ENCODE data around the gene UNC13C.

Gene UNC13C

DNA sequence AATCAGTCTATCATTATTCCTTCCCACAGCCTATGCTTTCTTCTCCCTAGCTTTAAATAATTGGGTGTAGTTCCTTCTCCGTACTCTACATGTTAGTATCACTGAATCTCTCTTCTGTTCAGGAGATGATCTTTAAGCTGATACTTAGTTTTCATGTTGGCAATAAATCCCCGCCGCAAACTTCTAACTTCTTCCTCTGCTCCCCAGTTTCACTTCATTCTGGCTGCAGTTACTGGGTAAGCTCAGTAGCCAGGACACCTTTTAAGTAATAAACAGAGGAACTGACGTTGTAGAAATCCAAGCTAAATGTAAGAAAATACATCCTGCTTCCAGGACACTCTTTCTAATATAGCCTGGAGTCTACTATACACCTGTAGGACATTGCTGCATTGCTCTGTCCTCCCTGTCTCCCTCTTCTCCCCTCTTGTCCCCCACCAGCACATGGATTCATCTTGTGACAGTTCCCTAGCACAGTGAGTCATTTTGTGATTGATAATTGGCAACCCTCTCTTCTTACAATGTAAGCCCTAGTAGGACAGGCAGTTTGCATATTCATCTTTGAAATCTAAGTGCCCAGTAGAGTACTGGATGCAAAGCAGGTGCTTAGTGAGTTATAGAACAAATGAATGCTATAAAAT lies 598.2 kb downstream of the UNC13C start:
- no peak for DNase-seq

DNA sequence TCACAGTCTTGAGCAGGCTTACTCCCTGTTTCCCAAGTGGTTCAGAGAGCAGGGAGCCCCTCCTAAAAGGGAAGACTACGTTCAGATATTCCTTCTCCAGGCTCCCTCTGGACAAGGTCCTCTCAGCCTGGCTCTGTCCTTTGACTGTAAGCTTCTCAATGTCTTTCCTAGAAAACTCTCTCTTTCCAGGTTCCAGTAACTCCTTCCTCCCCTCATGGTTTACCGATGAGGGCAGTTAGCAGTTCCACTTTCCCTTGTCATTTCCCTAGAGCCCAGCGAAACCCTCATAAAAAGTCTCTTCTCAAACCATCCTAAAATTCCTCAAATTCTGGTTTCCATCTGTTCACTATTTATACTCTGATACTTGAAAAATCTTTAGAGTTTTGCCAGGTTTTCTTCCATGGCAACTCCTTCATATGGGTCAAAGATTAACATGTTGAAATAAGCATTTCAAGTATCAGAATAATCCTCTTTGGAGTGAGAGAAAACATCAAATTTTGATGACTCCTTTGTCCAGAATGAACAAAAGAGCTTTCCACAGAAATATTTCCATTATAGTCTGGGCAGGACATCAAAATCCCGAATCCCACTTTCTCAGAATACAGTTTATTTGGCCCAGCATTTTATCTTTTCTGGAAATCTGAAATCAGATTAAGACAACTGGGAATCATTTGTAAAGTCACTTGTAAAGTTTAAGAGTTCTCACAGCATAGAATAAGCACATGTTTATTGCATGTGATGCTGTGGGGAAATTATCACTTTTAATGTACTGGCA lies 599.4 kb downstream of the UNC13C start:
- no peak for DNase-seq

- no peak for DNase-seq
Measured at GRCh38 chr15:54579855-54580254, 601.6 kb downstream of the UNC13C start.

DNA sequence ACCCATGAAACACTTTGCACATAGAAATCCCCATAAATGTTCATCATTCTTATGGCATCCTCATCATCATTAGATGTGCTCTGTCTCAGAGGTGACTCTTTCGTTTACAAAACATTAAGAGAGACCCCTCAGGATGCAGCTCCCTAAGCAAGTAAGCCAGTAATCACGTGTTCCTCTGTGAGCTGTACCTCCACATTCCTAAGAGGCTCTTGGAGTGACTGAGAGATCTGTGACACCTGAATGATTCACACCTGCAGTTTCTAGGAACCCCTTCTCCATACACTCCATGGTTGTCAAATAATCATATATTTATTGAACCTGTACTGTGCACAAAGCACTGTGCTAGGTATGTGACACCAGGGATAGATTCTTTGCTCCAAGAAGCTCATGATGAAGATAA lies 602.4 kb downstream of the UNC13C start:
- no peak for DNase-seq

GRCh38 chr15:54582863-54583643 lies 604.8 kb downstream of the UNC13C start:
- DNase-seq, result no peak

GRCh38 chr15:54585063-54585462 lies 606.8 kb downstream of the UNC13C start:
- no peak for DNase-seq

DNA sequence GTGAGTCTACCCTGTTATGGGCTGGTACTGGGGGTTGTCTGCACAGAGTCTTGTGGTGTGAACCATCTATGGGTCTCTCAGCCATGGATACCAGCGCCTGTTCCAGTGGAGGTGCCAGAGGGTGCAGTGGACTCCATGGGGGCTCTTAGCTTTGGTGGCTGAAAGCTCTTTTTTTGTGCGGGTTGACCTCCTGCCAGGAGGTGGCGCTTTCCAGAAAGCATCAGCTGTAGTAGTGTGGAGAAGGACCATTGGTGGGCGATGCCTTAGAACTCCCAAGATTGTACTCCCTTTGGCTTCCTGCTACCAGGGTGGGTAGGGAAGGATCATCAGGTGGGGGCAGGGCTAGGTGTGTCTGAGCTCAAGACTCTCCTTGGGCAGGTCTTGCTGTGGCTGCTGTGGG lies 615.9 kb downstream of the UNC13C start:
- no peak for DNase-seq

DNA sequence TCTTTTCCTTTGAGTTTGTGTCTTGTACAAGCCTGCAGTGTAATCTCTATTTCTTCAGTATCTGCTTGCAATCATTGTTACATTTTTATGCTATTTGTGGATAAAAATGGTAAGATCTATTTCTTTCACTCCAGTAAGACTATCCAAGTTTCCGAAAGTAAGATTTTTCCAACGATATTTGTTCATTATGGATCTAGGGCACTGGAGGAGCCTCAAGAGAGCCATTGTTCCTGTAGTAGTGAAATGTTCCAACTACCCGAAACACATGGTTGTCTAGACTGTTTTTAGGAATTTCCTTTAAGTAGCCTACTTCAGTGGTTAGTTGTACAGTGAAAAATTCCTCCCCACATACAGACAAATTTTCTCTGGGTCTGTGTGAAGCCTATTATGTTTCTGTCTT lies 621.1 kb downstream of the UNC13C start:
- no peak for DNase-seq

GRCh38 chr15:54605043-54605442 lies 626.8 kb downstream of the UNC13C start:
- DNase-seq, result no peak

GRCh38 chr15:54605556-54605955 lies 627.3 kb downstream of the UNC13C start:
- DNase-seq, result no peak

GRCh38 chr15:54608876-54609835 lies 630.9 kb downstream of the UNC13C start:
- DNase-seq, result no peak

- no peak for DNase-seq
Measured at GRCh38 chr15:54618120-54618519, 639.9 kb downstream of the UNC13C start.

GRCh38 chr15:54619180-54619579 lies 640.9 kb downstream of the UNC13C start:
- no peak for DNase-seq

DNA sequence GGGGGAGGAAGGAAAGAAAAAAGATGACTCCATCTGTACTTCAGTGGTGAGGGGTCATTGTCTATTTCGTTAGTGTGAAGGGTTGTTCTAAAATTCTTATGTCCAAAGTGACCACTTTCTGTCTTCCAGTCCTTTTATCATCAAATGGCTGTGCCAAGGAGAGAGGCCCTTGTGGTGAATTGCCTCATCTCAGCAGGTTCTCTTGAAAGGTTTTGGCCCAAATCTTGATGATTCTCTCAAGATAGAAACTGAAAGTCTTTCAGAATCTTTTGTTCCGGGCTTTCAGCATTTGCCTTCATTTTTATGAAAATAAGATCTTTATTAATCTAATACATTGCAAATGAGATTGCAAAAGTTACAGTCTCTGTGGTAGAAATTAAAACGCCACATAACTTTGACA lies 642.7 kb downstream of the UNC13C start:
- DNase-seq, result no peak

GRCh38 chr15:54636147-54636546 lies 657.9 kb downstream of the UNC13C start:
- no peak for DNase-seq

DNA sequence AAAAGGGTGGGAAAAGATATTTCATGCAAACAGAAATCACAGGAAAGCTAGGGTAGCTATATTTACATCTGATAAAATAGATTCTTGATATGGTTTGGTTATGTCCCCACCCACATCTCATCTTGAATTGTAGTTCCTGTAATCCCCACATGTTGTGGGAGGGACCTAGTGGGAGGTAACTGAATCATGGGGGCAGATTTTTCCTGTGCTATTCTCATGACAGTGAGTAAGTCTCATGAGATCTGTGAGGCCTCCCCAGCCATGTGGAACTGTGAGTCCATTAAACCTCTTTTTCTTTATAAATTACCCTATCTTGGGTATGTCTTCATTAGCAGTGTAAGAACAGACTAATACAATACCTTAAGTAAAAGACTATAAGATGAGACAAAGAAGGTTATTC lies 660.4 kb downstream of the UNC13C start:
- no peak for DNase-seq

- DNase-seq, result no peak
Measured at GRCh38 chr15:54640873-54641272, 662.6 kb downstream of the UNC13C start.

GRCh38 chr15:54644796-54645195 lies 666.6 kb downstream of the UNC13C start:
- DNase-seq, result no peak

DNA sequence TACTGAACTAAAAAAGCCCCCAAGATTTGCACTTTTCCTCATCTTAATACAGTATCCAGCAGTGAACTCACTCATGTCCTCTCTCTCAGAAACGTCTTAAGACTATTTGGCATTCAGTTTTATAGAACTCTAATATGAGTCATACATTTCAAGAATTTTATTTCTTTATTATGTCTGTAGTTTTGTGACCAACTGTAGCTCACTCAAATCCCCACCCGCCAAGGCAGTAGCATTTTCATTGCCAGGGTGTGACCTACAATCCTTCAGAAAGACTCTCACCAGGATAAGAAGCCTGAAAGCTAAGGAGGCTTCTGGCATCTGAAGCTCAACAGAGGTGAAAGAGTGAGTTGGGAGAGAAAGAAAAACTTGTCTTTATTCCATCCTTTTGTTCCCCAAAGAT lies 681.4 kb downstream of the UNC13C start:
- no peak for DNase-seq

DNA sequence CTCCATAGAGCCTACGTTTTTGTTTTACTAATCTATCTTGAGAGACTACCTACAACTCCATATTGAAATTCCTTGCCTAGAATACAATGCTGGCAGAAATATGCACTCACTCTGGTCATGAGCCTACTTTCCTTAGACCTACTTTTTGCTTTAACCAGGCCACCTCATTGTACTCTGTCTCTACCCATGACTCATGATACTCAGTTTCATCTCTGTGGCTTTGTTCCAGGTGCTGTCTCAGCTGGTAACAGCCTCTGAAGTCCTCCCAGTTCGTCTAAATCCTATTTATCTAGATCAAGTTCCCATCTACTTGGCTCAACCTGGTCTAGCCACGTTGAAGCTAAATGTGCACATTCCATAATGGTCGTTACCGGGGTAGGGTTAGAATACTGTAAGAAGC lies 682.1 kb downstream of the UNC13C start:
- DNase-seq, result no peak

- no peak for DNase-seq
Measured at GRCh38 chr15:54675241-54675640, 697.0 kb downstream of the UNC13C start.

DNA sequence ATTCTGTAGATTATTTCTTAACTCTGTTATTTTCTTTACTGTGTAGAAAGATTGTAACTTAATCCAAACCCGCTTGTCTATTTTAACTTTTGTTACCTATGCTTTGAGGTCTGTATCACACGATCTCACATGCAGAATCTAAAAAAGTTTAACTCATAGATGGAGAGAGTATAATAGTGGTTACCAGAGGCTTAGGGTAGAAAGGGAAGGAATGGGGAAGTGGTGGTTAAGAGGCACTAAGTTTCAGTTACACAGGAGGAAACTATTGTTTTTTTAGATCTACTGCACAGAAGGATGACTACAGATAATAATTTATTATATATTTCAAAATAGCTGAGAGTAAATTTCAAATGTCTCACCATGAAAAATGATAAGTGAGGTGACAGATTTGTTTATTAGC lies 703.3 kb downstream of the UNC13C start:
- DNase-seq, result no peak

Measured in NCI-H1694 treated with DMSO at 0.1 percent for 48 hours (cell line).